GM12864 (cell line): ENCODE results near the gene LRRC57.

Source experiments
- DNase-seq: peaks from one replicate; pipeline ENCODE4 v3.0.0-alpha.2; 2011; ENCODE audit warnings: low read depth
- H3K4me3 ChIP-seq: 2 replicates; pipeline ENCODE4 v1.5.1; 2011; ENCODE audit warnings: mild to moderate bottlenecking, low read depth, low read length, control low read depth
- CTCF ChIP-seq: IDR thresholded peaks from 2 replicates; pipeline ENCODE4 v1.5.1; 2011; ENCODE audit warnings: low read depth, mild to moderate bottlenecking, moderate library complexity, low read length, control low read depth, inconsistent platforms; ENCODE audit errors: missing control alignments

LRRC57 gene

DNA sequence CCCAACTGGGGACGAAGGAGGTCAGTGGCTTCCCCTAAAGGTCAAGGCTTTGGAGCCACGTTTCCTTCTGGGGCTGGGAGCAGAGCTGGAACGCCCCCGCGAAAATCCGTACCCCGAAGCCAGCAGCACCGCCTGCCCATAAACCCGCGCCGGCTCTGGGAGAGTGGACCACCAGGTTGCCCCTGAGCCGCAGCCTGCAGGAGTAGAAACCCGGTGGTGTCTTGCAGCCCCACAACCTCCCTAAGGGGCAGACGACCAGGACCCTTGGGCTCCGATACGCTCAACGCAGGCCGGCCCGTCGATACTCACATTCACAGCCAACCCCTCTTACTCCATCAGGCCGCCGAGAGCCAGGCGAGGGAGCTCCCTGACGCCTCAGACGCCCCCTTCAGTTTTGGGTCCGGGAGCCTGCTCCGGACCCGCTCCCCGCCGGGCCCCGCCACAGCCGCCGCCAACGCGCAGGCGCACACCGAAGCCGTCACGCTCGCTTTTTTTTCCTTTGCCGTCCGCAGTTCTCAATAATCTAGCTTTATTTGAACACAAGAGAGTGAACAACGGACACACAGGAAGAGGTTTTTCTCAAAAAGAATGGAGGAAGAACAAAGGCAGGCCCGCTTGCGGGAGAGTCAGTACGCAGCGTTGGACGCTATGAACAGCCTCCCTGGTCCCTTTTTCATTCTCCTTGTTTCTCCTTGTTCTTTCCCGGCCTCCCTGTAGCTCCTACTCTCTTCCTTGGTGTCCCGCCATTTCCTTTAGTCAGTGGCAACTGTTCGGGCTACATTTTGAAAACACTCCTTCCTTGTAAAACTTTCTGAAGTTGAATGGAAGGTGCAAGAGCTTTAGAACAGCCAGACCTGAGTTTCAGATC lies 57.7 kb downstream of the LRRC57 start, which contains the start of gene ZNF106:
TSS of gene ZNF106 (minus strand) at position 471 of the 868 bp plus-strand sequence. CDS start 18,852 bp downstream, outside the sequence.
- DNase-seq, result peak; percentile 76
- TF ChIP-seq CTCF, result peak; percentile 4
- peak within 1 kb of the TSS; percentile 66 for H3K4me3 ChIP-seq

- no peak for TF ChIP-seq CTCF
- peak overlapping the region; percentile 66 for H3K4me3 ChIP-seq
- DNase-seq, result no peak
Observed at GRCh38 chr15:42490291-42490670, 58.3 kb downstream of the LRRC57 start.
